Loucy (cell line): Measurements from ENCODE around the gene SH3PXD2B.

Source experiments
- H2AFZ ChIP-seq: fragments of 200-600 bp; sonication (generic); 2 replicates; pipeline ENCODE4 v1.6.0; 2016; ENCODE audit warnings: antibody characterized with exemption, mild to moderate bottlenecking, low read length, moderate library complexity
- H3F3A ChIP-seq: fragments of 200-600 bp; 2 replicates; pipeline ENCODE4 v1.6.0; 2016; ENCODE audit warnings: antibody characterized with exemption, low read depth, mild to moderate bottlenecking
- H3K27me3 ChIP-seq: fragments of 200-600 bp; sonication (generic); 2 replicates; pipeline ENCODE4 v1.6.1; 2014; ENCODE audit warnings: low read length, mild to moderate bottlenecking; ENCODE audit not compliant: insufficient read depth, poor library complexity, severe bottlenecking
- H3K36me3 ChIP-seq: fragments of 200-600 bp; sonication (generic); 2 replicates; pipeline ENCODE4 v1.6.1; 2016; ENCODE audit warnings: low read length; ENCODE audit not compliant: insufficient read depth
- H3K4me1 ChIP-seq: fragments of 200-600 bp; sonication (generic); 2 replicates; pipeline ENCODE4 v1.5.1; 2014; ENCODE audit warnings: low read length, mild to moderate bottlenecking; ENCODE audit not compliant: insufficient read depth, poor library complexity, severe bottlenecking
- H3K4me2 ChIP-seq: fragments of 200-600 bp; sonication (generic); 2 replicates; pipeline ENCODE4 v1.6.0; 2014; ENCODE audit warnings: antibody characterized with exemption, low read length, low read depth, mild to moderate bottlenecking; ENCODE audit not compliant: poor library complexity, severe bottlenecking
- H3K4me3 ChIP-seq: fragments of 200-600 bp; sonication (generic); 2 replicates; pipeline ENCODE4 v1.5.1; 2014; ENCODE audit warnings: low read length, mild to moderate bottlenecking, mixed read lengths; ENCODE audit not compliant: poor library complexity, severe bottlenecking
- H3K79me2 ChIP-seq: fragments of 200-600 bp; sonication (generic); 2 replicates; pipeline ENCODE4 v1.6.1; 2014; ENCODE audit warnings: low read length; ENCODE audit not compliant: insufficient read depth
- H3K9ac ChIP-seq: fragments of 200-600 bp; sonication (generic); 2 replicates; pipeline ENCODE4 v1.6.0; 2014; ENCODE audit warnings: mild to moderate bottlenecking, low read depth, low read length, moderate library complexity; ENCODE audit not compliant: poor library complexity, severe bottlenecking
- H3K9me2 ChIP-seq: fragments of 200-600 bp; sonication (generic); replicated peaks from 2 replicates; pipeline ENCODE4 v1.6.1; 2016; ENCODE audit warnings: low read depth, low read length, mixed read lengths
- H3K9me3 ChIP-seq: fragments of 200-600 bp; sonication (generic); 2 replicates; pipeline ENCODE4 v1.6.1; 2014; ENCODE audit warnings: mild to moderate bottlenecking, antibody characterized with exemption, low read length, low read depth; ENCODE audit not compliant: insufficient read depth
- H4K20me1 ChIP-seq: fragments of 200-600 bp; sonication (generic); 2 replicates; pipeline ENCODE4 v1.6.0; 2014; ENCODE audit warnings: antibody characterized with exemption, low read length, mild to moderate bottlenecking; ENCODE audit not compliant: insufficient read depth, poor library complexity, severe bottlenecking
- CTCF ChIP-seq: fragments of 200-600 bp; sonication (generic); conservative IDR thresholded peaks from 2 replicates; pipeline ENCODE4 v1.5.1; 2014; ENCODE audit warnings: mild to moderate bottlenecking, antibody characterized with exemption, low read length
- EZH2phosphoT487 ChIP-seq: fragments of 200-600 bp; IDR thresholded peaks from 2 replicates; pipeline ENCODE4 v1.6.1; 2018; ENCODE audit warnings: antibody characterized with exemption, mild to moderate bottlenecking, moderate library complexity, borderline replicate concordance

Gene SH3PXD2B

DNA sequence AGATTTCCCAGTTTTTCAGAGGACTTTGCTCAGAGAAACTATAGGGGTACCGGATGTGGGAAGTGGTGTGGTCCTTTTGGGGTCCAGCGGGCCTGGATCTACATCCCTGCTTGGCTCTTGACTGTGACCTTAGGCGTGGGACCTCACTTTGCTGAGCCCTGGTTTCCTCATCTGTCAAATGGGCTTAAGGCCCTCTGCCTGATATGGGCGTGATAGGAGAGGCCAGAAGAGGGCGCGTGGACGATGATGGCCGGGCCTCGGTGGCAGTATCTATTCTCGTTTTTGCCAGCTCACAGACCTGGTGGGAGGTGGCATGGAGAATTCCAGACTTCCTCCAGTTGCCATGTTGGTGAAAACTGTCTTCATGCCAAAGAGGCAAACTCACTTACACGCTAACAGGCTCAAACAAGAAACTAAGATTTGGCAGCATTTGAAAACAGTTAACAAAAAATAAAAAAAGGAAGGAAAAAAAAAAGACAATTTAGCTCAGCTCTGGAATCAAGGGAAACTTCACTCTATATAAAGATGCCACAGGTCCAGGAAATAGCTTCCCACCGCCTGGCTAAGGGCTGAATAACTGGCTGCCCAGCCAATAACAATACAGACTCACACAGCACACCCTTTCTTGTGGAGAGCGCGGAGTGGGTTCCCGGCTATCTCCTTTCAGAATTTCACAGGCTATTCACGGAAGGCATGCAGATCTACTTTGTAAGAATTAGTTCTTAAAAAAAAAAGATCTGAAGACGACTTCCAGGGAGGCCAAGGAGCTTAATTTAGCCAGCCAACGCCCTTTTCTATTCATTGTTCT, 1.7 kb downstream of the SH3PXD2B start:
- Histone ChIP-seq H3K4me1 (peaks cover 5% of the 10 kb centered on the region), H3K9me3 (no peaks in the 10 kb centered on the region), H3K36me3 (no peaks in the 10 kb centered on the region), H2AFZ (no peak overlapping the region), H3F3A (no peaks in the 10 kb centered on the region), H3K9me2 (no peaks in the 10 kb centered on the region), H3K79me2 (no peaks in the 10 kb centered on the region), H4K20me1 (no peaks in the 10 kb centered on the region), H3K4me2 (peak overlapping the region; percentile 74), H3K4me3 (peak overlapping the region; percentile 74), H3K27me3 (no peaks in the 10 kb centered on the region), H3K9ac (peak overlapping the region; percentile 58)
- no peak for TF ChIP-seq EZH2phosphoT487
- TF ChIP-seq CTCF = no peak

- no peak overlapping the region for H2AFZ ChIP-seq
- no peaks in the 10 kb centered on the region for H3K27me3 ChIP-seq
- H4K20me1 ChIP-seq = no peaks in the 10 kb centered on the region
- H3K9me3 ChIP-seq = no peaks in the 10 kb centered on the region
- H3K4me2 ChIP-seq = no peak overlapping the region
- peaks cover 5% of the 10 kb centered on the region for H3K4me1 ChIP-seq
- no peaks in the 10 kb centered on the region for H3K9me2 ChIP-seq
- H3K79me2 ChIP-seq = no peaks in the 10 kb centered on the region
- H3F3A ChIP-seq = no peaks in the 10 kb centered on the region
- H3K36me3 ChIP-seq = no peaks in the 10 kb centered on the region
- no peak overlapping the region for H3K4me3 ChIP-seq
- TF ChIP-seq EZH2phosphoT487 (no peak), CTCF (no peak)
- H3K9ac ChIP-seq = no peak overlapping the region
Measured at GRCh38 chr5:172451771-172452197, 2.5 kb downstream of the SH3PXD2B start.

GRCh38 chr5:172450861-172451695, 3.2 kb downstream of the SH3PXD2B start:
- Histone ChIP-seq H3K4me1 (peaks cover 5% of the 10 kb centered on the region), H4K20me1 (no peaks in the 10 kb centered on the region), H3K4me3 (no peak overlapping the region), H3K36me3 (no peaks in the 10 kb centered on the region), H3K27me3 (no peaks in the 10 kb centered on the region), H3K9ac (no peak overlapping the region), H3F3A (no peaks in the 10 kb centered on the region), H3K9me3 (no peaks in the 10 kb centered on the region), H3K79me2 (no peaks in the 10 kb centered on the region), H3K9me2 (no peaks in the 10 kb centered on the region), H2AFZ (no peak overlapping the region), H3K4me2 (no peak overlapping the region)
- TF ChIP-seq EZH2phosphoT487 (no peak), CTCF (peak; percentile 59)
